SK-N-SH (cell line): ENCODE measurements around the gene RAPGEF1.

Experiments
- EZH2phosphoT487 ChIP-seq: fragments of 200-600 bp; sonication (generic); IDR thresholded peaks from 2 replicates; pipeline ENCODE4 v1.6.1; 2017; ENCODE audit warnings: low read depth, mixed run types, mild to moderate bottlenecking, antibody characterized with exemption, moderate library complexity, borderline replicate concordance
- TF ChIP-seq, protein P1 (sequence below): fragments of 200-600 bp; sonication (generic); IDR thresholded peaks from 2 replicates; pipeline ENCODE4 v1.6.1; 2017; ENCODE audit warnings: antibody characterized with exemption, mild to moderate bottlenecking, moderate library complexity

DNA sequence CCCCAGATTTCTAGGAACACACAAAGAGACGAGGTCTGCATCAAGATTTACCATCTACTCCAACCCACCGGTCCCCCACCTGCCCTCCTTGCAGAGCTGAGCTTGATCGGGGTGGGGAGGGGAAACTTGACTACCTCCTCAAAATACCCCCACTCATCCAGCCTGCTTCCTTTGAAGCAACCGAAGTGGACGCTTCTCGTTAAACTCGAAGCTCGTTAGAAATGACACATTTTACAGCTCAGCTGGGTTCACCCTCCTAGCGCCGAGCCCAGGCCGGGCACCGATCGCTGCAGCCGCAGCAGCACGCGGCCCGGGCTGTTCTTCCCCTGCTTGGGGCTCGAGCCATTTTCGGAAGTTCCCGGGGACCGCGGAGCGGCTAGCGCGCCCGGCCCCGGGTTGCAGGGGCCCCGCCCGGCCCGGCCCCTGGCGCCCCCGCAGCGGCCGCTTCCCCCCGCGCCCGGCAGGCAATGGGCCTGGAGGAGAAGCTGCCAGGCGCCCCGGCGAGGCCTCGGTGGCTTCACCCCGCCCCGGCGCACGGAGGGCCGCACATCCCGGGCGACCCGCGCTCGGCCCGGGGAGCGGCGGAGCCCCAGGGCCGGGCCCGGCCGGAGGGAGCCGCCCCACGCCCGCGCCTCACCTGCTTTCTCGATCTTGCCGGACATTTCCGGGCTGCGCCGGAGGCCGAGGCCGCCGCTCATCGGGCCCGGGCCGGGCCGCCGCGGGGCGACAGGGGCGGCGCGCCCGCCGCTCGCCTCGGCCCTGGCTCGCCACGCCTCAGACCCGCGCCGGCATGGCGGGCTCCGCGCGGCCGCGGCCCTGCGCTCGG, 530 bp downstream of the RAPGEF1 start:
- TF ChIP-seq, protein P1, sequence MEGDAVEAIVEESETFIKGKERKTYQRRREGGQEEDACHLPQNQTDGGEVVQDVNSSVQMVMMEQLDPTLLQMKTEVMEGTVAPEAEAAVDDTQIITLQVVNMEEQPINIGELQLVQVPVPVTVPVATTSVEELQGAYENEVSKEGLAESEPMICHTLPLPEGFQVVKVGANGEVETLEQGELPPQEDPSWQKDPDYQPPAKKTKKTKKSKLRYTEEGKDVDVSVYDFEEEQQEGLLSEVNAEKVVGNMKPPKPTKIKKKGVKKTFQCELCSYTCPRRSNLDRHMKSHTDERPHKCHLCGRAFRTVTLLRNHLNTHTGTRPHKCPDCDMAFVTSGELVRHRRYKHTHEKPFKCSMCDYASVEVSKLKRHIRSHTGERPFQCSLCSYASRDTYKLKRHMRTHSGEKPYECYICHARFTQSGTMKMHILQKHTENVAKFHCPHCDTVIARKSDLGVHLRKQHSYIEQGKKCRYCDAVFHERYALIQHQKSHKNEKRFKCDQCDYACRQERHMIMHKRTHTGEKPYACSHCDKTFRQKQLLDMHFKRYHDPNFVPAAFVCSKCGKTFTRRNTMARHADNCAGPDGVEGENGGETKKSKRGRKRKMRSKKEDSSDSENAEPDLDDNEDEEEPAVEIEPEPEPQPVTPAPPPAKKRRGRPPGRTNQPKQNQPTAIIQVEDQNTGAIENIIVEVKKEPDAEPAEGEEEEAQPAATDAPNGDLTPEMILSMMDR: no peak
- no peak for TF ChIP-seq EZH2phosphoT487
